Measurements from ENCODE around the gene PRRT3.

DNA sequence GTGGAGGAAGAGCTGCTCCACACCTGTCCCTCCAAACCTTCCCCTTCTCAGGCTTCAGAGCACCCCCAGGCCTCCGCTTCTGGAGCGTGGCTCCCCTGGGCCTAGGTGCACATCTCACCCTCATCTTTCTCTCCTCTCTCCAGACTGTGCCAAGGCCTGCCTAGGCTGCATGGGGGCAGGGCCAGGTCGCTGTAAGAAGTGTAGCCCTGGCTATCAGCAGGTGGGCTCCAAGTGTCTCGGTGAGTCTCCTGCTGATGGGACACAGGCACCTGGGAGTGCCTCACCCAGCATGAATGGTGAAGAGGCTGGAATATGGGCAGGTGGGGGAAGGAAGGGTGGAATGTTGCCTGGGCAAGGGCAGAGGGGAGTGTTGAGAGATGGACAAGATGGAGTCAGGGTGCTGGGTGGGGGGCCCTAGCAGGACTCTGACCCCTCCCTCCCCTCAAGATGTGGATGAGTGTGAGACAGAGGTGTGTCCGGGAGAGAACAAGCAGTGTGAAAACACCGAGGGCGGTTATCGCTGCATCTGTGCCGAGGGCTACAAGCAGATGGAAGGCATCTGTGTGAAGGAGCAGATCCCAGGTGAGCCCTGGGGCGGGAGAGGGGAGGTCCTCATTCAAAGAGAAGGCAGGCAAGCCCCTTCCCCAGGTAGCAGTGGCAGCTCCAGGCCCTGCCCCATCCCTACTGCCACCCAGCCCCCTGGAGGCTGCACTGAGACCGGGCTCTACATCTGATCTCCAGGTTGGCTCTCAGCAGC is 9.1 kb downstream of the PRRT3 start:
- no peak for TF ChIP-seq NR1H2 (CRISPR knock-in tag; IDR thresholded peaks at IDR 0.05)
- TF ChIP-seq, protein P1, sequence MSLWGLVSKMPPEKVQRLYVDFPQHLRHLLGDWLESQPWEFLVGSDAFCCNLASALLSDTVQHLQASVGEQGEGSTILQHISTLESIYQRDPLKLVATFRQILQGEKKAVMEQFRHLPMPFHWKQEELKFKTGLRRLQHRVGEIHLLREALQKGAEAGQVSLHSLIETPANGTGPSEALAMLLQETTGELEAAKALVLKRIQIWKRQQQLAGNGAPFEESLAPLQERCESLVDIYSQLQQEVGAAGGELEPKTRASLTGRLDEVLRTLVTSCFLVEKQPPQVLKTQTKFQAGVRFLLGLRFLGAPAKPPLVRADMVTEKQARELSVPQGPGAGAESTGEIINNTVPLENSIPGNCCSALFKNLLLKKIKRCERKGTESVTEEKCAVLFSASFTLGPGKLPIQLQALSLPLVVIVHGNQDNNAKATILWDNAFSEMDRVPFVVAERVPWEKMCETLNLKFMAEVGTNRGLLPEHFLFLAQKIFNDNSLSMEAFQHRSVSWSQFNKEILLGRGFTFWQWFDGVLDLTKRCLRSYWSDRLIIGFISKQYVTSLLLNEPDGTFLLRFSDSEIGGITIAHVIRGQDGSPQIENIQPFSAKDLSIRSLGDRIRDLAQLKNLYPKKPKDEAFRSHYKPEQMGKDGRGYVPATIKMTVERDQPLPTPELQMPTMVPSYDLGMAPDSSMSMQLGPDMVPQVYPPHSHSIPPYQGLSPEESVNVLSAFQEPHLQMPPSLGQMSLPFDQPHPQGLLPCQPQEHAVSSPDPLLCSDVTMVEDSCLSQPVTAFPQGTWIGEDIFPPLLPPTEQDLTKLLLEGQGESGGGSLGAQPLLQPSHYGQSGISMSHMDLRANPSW (CRISPR knock-in tag; conservative IDR thresholded peaks at IDR 0.05; ENCODE audit: low read depth): no peak
- TF ChIP-seq, protein P2, sequence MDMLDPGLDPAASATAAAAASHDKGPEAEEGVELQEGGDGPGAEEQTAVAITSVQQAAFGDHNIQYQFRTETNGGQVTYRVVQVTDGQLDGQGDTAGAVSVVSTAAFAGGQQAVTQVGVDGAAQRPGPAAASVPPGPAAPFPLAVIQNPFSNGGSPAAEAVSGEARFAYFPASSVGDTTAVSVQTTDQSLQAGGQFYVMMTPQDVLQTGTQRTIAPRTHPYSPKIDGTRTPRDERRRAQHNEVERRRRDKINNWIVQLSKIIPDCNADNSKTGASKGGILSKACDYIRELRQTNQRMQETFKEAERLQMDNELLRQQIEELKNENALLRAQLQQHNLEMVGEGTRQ (CRISPR knock-in tag; IDR thresholded peaks at IDR 0.05): no peak
- TF ChIP-seq, protein P3, sequence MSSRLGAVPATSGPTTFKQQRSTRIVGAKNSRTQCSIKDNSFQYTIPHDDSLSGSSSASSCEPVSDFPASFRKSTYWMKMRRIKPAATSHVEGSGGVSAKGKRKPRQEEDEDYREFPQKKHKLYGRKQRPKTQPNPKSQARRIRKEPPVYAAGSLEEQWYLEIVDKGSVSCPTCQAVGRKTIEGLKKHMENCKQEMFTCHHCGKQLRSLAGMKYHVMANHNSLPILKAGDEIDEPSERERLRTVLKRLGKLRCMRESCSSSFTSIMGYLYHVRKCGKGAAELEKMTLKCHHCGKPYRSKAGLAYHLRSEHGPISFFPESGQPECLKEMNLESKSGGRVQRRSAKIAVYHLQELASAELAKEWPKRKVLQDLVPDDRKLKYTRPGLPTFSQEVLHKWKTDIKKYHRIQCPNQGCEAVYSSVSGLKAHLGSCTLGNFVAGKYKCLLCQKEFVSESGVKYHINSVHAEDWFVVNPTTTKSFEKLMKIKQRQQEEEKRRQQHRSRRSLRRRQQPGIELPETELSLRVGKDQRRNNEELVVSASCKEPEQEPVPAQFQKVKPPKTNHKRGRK (CRISPR knock-in tag; IDR thresholded peaks at IDR 0.05; ENCODE audit: borderline replicate concordance): no peak
- TF ChIP-seq, protein P4, sequence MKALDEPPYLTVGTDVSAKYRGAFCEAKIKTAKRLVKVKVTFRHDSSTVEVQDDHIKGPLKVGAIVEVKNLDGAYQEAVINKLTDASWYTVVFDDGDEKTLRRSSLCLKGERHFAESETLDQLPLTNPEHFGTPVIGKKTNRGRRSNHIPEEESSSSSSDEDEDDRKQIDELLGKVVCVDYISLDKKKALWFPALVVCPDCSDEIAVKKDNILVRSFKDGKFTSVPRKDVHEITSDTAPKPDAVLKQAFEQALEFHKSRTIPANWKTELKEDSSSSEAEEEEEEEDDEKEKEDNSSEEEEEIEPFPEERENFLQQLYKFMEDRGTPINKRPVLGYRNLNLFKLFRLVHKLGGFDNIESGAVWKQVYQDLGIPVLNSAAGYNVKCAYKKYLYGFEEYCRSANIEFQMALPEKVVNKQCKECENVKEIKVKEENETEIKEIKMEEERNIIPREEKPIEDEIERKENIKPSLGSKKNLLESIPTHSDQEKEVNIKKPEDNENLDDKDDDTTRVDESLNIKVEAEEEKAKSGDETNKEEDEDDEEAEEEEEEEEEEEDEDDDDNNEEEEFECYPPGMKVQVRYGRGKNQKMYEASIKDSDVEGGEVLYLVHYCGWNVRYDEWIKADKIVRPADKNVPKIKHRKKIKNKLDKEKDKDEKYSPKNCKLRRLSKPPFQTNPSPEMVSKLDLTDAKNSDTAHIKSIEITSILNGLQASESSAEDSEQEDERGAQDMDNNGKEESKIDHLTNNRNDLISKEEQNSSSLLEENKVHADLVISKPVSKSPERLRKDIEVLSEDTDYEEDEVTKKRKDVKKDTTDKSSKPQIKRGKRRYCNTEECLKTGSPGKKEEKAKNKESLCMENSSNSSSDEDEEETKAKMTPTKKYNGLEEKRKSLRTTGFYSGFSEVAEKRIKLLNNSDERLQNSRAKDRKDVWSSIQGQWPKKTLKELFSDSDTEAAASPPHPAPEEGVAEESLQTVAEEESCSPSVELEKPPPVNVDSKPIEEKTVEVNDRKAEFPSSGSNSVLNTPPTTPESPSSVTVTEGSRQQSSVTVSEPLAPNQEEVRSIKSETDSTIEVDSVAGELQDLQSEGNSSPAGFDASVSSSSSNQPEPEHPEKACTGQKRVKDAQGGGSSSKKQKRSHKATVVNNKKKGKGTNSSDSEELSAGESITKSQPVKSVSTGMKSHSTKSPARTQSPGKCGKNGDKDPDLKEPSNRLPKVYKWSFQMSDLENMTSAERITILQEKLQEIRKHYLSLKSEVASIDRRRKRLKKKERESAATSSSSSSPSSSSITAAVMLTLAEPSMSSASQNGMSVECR (CRISPR knock-in tag; IDR thresholded peaks at IDR 0.05; ENCODE audit: borderline replicate concordance): no peak

Measured in WTC11 (cell line).